GM12872 (cell line): Measurements from ENCODE around the gene FCRLB.

ENCODE experiments used
- CTCF ChIP-seq: IDR thresholded peaks from 3 replicates; pipeline ENCODE4 v1.5.1; 2011; ENCODE audit warnings: low read depth, mild to moderate bottlenecking, low read length, moderate library complexity; ENCODE audit not compliant: insufficient read depth

The FCRLB gene

DNA sequence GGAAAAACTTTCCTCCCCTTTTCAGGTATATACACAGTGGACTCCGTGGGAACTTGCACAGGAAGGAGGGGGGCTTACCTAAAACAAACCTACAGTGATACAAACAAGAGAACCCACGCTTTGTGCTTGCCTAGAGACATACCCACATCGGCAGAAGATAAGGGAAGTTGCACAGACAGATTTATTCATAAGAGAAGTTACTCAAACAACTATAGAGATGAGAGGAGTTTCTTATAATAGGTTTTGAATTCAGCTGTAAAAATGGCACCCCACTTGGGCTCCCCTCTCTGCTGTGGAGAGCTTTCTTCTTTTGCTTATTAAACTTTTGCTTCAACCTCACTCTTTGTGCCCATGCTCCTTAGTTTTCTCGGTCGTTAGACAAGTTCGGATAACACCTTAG, 26.5 kb downstream of the FCRLB start:
- no peak for TF ChIP-seq CTCF

DNA sequence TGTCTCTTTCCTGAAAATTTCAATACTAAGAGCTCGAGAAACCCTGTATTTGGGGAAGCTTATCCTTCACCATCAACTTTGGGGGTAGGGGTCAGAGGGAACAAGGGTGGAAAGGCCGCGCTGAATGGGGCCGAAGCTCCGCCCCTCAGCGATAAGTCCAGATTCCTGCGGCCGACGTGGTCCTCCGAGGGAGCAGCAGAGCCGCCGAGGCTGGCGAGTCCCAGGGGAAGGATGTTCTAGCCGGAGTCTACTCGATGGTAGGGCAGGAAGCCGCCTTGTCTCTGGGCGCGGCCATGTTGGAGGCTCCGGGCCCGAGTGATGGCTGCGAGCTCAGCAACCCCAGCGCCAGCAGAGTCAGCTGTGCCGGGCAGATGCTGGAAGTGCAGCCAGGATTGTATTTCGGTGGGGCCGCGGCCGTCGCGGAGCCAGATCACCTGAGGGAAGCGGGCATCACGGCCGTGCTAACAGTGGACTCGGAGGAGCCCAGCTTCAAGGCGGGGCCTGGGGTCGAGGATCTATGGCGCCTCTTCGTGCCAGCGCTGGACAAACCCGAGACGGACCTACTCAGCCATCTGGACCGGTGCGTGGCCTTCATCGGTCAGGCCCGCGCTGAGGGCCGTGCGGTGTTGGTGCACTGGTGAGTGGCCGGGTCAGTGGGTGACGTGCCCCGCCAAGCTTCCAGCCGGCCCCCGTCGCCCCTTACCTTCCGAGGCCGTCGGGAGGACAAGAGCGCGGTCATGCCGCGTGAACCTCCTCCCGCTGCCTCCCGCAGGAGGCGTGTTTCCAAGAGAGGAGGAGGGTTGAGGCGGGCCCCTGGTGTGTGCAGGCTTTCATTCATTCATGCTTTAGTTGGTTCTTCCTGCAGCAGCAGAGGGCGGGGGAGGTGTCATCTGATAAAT, 28.4 kb downstream of the FCRLB start, which contains the start of gene DUSP12:
DUSP12 (plus strand) TSS at position 278 of the 899 bp plus-strand sequence; CDS start at position 294, 16 bp downstream.
- TF ChIP-seq CTCF: peak; percentile 43; the same call in 1 of the 3 replicates

DNA sequence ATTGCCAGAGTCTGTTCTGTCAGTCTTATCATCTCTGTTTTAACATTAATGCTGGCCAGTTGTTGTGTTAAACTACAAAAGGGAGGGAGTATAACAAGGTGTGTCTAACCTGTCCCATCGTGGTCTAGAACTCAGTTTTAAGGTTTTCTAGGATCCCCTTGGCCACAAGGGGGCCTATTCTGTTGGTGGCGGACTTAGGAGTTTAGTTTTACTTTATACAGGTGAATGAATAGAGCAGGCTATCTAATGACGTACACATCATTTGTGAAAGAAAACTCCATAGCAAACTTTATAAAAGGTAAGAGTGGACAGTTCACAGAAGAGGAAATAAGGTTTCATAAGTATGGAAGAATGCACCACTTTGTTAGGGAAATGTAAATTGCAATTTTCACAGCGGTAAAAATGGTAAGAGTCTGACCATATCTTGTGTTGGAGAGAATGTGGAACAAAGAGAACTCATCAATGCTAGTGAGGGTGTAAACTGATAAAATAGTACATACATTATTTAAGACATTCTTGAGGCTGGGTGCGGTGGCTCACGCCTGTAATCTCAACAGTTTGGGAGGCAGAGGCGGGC, 42.3 kb downstream of the FCRLB start:
- TF ChIP-seq CTCF: peak; percentile 69

- no peak for TF ChIP-seq CTCF
These were observed 45.0 kb downstream of the FCRLB start, which contains the start of gene ATF6 for GRCh38 chr1:161766102-161766981. Gene ATF6, plus strand, starts transcription at chr1:161766320. Its CDS starts 41 bp downstream, at chr1:161766361.

GRCh38 chr1:161768461-161768860, 47.1 kb downstream of the FCRLB start:
- TF ChIP-seq CTCF: no peak

- no peak for TF ChIP-seq CTCF
These were observed 47.8 kb downstream of the FCRLB start for GRCh38 chr1:161768986-161769672.
